ENCODE measurements around the gene PRRG2. TPM values are rescaled to one million over a fixed set of nuclear protein-coding genes. Genes with fewer than 3 reads are reported as not detected.

PRRG2 gene
- total and polyA plus RNA-seq, 9 of the 15 experiments (the other 6 are each of a cell fraction or from before 2014, with no cell fraction given) = 0.06 to 1.1 (median 0.33) TPM

- peak; percentile 32 to 84; a peak in 2 of 4 replicates for TF ChIP-seq MAZ (CRISPR knock-in tag; conservative IDR thresholded peaks at IDR 0.05 in 1 of 2, IDR thresholded peaks at IDR 0.05 in 1 of 2)
- TF ChIP-seq SMAD1 (IDR thresholded peaks at IDR 0.05; ENCODE audit: low read depth, low read length, partially characterized antibody) = peak; percentile 50
- TF ChIP-seq, protein P1, sequence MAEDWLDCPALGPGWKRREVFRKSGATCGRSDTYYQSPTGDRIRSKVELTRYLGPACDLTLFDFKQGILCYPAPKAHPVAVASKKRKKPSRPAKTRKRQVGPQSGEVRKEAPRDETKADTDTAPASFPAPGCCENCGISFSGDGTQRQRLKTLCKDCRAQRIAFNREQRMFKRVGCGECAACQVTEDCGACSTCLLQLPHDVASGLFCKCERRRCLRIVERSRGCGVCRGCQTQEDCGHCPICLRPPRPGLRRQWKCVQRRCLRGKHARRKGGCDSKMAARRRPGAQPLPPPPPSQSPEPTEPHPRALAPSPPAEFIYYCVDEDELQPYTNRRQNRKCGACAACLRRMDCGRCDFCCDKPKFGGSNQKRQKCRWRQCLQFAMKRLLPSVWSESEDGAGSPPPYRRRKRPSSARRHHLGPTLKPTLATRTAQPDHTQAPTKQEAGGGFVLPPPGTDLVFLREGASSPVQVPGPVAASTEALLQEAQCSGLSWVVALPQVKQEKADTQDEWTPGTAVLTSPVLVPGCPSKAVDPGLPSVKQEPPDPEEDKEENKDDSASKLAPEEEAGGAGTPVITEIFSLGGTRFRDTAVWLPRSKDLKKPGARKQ (CRISPR knock-in tag; IDR thresholded peaks at IDR 0.05) = no peak
- TF ChIP-seq CXXC5 (CRISPR knock-in tag; IDR thresholded peaks at IDR 0.05) = peak; percentile 70
- no peak for TF ChIP-seq ETS2 (tag; IDR thresholded peaks at IDR 0.05; ENCODE audit: borderline replicate concordance, poor library complexity, severe bottlenecking)
- TF ChIP-seq, protein P2, sequence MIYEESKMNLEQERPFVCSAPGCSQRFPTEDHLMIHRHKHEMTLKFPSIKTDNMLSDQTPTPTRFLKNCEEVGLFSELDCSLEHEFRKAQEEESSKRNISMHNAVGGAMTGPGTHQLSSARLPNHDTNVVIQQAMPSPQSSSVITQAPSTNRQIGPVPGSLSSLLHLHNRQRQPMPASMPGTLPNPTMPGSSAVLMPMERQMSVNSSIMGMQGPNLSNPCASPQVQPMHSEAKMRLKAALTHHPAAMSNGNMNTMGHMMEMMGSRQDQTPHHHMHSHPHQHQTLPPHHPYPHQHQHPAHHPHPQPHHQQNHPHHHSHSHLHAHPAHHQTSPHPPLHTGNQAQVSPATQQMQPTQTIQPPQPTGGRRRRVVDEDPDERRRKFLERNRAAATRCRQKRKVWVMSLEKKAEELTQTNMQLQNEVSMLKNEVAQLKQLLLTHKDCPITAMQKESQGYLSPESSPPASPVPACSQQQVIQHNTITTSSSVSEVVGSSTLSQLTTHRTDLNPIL (CRISPR knock-in tag; IDR thresholded peaks at IDR 0.05) = no peak
- no peak for TF ChIP-seq ZNF780A (CRISPR knock-in tag; IDR thresholded peaks at IDR 0.05)
- TF ChIP-seq RAD21 (CRISPR knock-in tag; conservative IDR thresholded peaks at IDR 0.05 in 1 of 2, IDR thresholded peaks at IDR 0.05 in 1 of 2) = no peak
- no peak for TF ChIP-seq ZNF184 (CRISPR knock-in tag; IDR thresholded peaks at IDR 0.05)
- peak; percentile 96 for TF ChIP-seq ZC3H11A (IDR thresholded peaks at IDR 0.05; ENCODE audit: low read depth, low read length)
- TF ChIP-seq SP1 (CRISPR knock-in tag; IDR thresholded peaks at IDR 0.05) = peak; percentile 99
- TF ChIP-seq VEZF1 (CRISPR knock-in tag; IDR thresholded peaks at IDR 0.05) = peak; percentile 73
- peak; percentile 59; the same call in 1 of the 2 replicates for TF ChIP-seq ZNF766 (CRISPR knock-in tag; conservative IDR thresholded peaks at IDR 0.05)
- TF ChIP-seq ZNF217 (CRISPR knock-in tag; IDR thresholded peaks at IDR 0.05) = no peak
- TF ChIP-seq, protein P3, sequence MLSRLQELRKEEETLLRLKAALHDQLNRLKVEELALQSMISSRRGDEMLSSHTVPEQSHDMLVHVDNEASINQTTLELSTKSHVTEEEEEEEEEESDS (CRISPR knock-in tag; IDR thresholded peaks at IDR 0.05) = no peak
- TF ChIP-seq, protein P4, sequence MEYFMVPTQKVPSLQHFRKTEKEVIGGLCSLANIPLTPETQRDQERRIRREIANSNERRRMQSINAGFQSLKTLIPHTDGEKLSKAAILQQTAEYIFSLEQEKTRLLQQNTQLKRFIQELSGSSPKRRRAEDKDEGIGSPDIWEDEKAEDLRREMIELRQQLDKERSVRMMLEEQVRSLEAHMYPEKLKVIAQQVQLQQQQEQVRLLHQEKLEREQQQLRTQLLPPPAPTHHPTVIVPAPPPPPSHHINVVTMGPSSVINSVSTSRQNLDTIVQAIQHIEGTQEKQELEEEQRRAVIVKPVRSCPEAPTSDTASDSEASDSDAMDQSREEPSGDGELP (CRISPR knock-in tag; IDR thresholded peaks at IDR 0.05; ENCODE audit: borderline replicate concordance) = peak; percentile 74
- peak; percentile 100 for TF ChIP-seq GABPA (tag; conservative IDR thresholded peaks at IDR 0.05; ENCODE audit: low read depth)
- TF ChIP-seq ZNF655 (CRISPR knock-in tag; IDR thresholded peaks at IDR 0.05) = no peak
- TF ChIP-seq POLR3G (IDR thresholded peaks at IDR 0.05; ENCODE audit: extremely low read depth, insufficient read length, insufficient replicate concordance) = no peak
- TF ChIP-seq NFE2 (IDR thresholded peaks at IDR 0.05; ENCODE audit: low read depth) = 0 out of 2 replicates have a peak, but pooled peaks have one; percentile 29
These were observed 681 bp upstream of the PRRG2 start, which contains the start of gene NOSIP (continued) for GRCh38 chr19:49580264-49581006.
